Ishikawa (cell line): Measurements from ENCODE around the gene BCCIP.

Experiments used
- CEBPB ChIP-seq: IDR thresholded peaks from 2 replicates; pipeline ENCODE4 v1.6.1; 2012
- FOXM1 ChIP-seq: IDR thresholded peaks from 2 replicates; pipeline ENCODE4 v1.6.1; 2012; ENCODE audit warnings: low read depth, borderline replicate concordance
- USF1 ChIP-seq: IDR thresholded peaks from 2 replicates; pipeline ENCODE4 v1.6.1; 2012
- YY1 ChIP-seq: IDR thresholded peaks from 2 replicates; pipeline ENCODE4 v1.6.1; 2012; ENCODE audit warnings: low read depth

- TF ChIP-seq YY1 (no peak), CEBPB (no peak), FOXM1 (no peak), USF1 (no peak)
Measured at GRCh38 chr10:125781374-125781773, 42.0 kb upstream of the BCCIP start.
